Stimulated activated CD4-positive, alpha-beta T cell treated with anti-CD3 and anti-CD28 coated beads, Interleukin-2, amount 100 ng/mL, for 48 hours (primary cell): ENCODE results near the gene CCP110.

ENCODE experiments used
- DNase-seq, 2 donors: peaks; one replicate each; pipeline ENCODE4 v3.0.0-alpha.2; 2020

The CCP110 gene

GRCh38 chr16:19601083-19601976, 77.6 kb downstream of the CCP110 start:
- DNase-seq, result peak; percentile 4 to 25
